IPS-20b (cell line): ENCODE results near the gene RAC3.
A peak's percentile ranks its signal among the peaks of the same experiment; 100 is the strongest.

Source experiments
- H3K27ac ChIP-seq: one replicate; pipeline ENCODE4 v1.5.1; 2013; ENCODE audit warnings: low read length
- H3K27me3 ChIP-seq: 2 replicates; pipeline ENCODE4 v1.6.1; 2013; ENCODE audit warnings: mild to moderate bottlenecking, low read length, inconsistent platforms; ENCODE audit not compliant: insufficient read depth
- H3K36me3 ChIP-seq: 2 replicates; pipeline ENCODE4 v1.6.1; 2013; ENCODE audit warnings: low read depth, mild to moderate bottlenecking, inconsistent platforms, low read length, moderate library complexity; ENCODE audit not compliant: insufficient read depth
- H3K4me1 ChIP-seq: 2 replicates; pipeline ENCODE4 v1.6.1; 2013; ENCODE audit warnings: mild to moderate bottlenecking, control low read depth, inconsistent platforms, low read length, moderate library complexity; ENCODE audit not compliant: insufficient read depth
- H3K4me3 ChIP-seq: 2 replicates; pipeline ENCODE4 v1.5.1; 2013; ENCODE audit warnings: mild to moderate bottlenecking, low read length, inconsistent platforms
- H3K9ac ChIP-seq: 2 replicates; pipeline ENCODE4 v1.6.1; 2013; ENCODE audit warnings: low read depth, mild to moderate bottlenecking, inconsistent platforms, low read length, moderate library complexity
- H3K9me3 ChIP-seq: 2 replicates; pipeline ENCODE4 v1.6.1; 2013; ENCODE audit warnings: mild to moderate bottlenecking, low read depth, low read length, inconsistent platforms; ENCODE audit not compliant: insufficient read depth

RAC3 gene

DNA sequence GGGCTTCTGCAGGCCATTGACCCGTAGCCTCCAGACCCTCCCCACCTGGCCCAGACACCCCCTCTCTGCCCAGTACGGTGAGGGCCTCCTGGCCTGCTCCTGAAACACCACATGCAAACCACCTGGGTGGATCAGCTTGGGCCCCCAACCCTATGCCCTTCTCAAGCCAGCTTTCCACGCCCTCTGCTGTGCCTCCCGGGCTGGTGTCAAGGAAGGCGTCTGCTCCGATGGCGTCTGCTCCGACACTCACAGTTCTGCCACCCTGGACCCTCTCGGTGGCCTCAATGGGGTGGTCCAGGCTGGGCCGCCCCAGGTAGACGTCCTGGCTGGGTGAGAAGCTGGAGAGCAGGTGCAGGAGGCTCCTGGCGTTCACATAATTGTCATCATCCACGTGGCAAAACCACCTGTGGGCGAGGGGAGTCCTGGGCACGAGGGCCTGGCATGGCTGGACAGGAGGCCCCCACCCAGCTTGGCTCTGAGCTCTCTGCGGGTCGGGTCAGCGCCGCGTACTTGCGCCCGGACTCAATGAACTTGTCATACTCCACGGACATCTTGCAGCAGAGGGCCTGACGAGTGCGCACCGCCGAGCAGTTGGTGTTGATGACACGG, 18.8 kb downstream of the RAC3 start:
- Histone ChIP-seq H3K27ac (no peak overlapping the region), H3K4me1 (no peaks in the 10 kb centered on the region), H3K9ac (peak overlapping the region; percentile 37; the same call in 1 of the 2 replicates), H3K36me3 (peaks cover 28% of the 10 kb centered on the region), H3K27me3 (no peaks in the 10 kb centered on the region), H3K9me3 (no peaks in the 10 kb centered on the region), H3K4me3 (peak overlapping the region; percentile 61)

DNA sequence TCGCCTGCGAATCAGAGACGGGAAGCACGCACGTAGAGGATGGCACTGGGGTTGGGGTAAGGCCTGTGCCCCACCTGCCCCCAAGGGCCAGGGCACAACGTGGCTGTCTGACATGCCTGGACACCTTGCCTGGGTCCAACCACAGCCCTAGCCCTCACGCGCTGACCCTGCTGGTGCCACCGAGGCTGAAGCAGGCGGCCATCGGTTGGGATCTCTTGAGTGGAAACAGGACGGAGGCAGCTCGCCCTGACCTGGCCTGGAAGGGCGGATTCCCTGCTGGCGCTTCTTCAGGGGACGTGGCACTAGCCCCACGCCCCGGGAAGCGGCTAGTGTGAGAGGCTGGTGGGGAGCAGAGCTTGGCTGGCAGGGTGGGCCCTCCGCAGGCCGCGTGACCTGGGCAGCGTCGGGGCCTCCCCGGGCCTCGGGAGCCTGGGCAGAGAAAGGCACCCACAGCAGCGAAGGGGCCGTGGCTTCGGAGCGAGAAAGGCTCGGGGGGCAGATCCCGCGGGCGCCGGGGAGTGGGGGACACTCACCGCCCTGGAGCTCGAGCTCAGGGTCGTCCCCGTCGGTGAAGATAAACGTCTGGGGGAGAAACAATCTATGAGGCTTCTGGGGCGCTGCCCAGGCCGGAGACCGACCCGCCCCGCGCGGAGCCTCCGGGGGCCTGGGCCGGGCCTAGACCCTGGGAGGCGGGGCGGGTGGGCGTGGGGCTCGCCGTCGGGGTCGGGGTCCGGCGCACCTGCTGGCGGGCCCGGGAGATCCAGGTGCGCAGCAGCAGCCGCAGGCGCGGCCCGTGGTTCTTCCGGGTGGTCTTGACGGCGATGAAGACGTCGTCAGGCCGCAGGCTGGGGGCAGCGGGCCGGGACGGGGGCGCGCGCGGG, 19.5 kb downstream of the RAC3 start:
- Histone ChIP-seq H3K9me3 (no peaks in the 10 kb centered on the region), H3K27me3 (no peaks in the 10 kb centered on the region), H3K36me3 (peaks cover 33% of the 10 kb centered on the region), H3K4me3 (peak overlapping the region; percentile 61), H3K27ac (no peak overlapping the region), H3K9ac (peak overlapping the region; percentile 37), H3K4me1 (no peaks in the 10 kb centered on the region)

DNA sequence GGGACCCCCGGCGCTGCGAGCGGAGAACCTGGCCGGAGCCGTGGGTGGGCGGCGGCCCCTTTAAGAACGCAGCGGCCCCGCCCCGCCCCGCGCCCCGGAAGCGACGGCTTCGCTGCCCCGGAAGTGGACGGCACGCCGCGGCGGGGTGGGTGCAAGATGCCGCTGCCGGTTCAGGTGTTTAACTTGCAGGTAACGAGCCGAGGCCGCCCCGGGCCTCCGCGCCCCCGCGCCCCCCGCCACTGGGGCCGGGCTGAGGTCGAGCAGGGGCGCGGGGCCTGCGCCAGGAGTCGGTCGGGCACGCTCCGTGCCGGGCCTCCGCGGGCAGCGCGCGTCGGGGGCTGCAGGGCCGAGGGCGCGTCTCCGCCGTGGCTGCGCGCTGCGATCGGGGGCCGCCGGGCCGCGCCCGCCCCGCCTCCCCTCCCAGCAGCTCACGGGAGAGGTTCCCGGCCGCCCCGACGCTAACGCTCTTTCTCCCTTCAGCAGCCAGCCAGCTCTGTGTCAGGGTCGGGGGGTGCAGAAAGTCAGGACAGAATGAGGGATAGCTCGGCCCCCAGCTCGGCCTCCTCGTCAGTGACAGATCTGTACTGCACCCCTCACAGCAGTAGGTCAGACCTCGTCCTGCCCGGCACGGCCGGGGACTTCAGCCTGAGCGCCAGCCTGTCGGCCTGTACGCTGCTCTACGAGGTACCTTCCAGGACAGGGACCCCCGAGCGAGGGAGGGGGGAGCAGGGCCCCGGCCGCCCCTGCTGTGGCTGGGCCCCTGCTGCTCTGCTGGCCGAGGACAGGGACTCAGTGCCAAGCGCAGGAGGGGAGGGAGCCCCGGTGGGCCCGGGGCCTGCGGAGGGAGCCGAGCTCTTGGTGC, 20.5 kb downstream of the RAC3 start, which contains the start of the genes GPS1 and RFNG:
GPS1 (plus strand) TSS at position 123 of the 862 bp plus-strand sequence; CDS start at position 157, 34 bp downstream.
RFNG (minus strand) TSS at position 36 of the 862 bp plus-strand sequence. CDS start 45 bp downstream, outside the sequence.
- Histone ChIP-seq H3K27me3 (no peaks in the 10 kb centered on the region), H3K9me3 (no peaks in the 10 kb centered on the region), H3K36me3 (peaks cover 43% of the 10 kb centered on the region), H3K4me1 (no peaks in the 10 kb centered on the region), H3K9ac (peak within 1 kb of the TSS; percentile 76), H3K4me3 (peak within 1 kb of the TSS; percentile 84), H3K27ac (no peak within 1 kb of the TSS)

- H3K36me3 ChIP-seq: peaks cover 46% of the 10 kb centered on the region
- no peaks in the 10 kb centered on the region for H3K4me1 ChIP-seq
- no peak overlapping the region for H3K27ac ChIP-seq
- peak overlapping the region; percentile 84 for H3K4me3 ChIP-seq
- no peaks in the 10 kb centered on the region for H3K9me3 ChIP-seq
- H3K9ac ChIP-seq: peak overlapping the region; percentile 76
- H3K27me3 ChIP-seq: no peaks in the 10 kb centered on the region
These were observed 21.2 kb downstream of the RAC3 start for GRCh38 chr17:82052638-82053059.

- H3K9ac ChIP-seq: no peak overlapping the region
These were observed 21.7 kb downstream of the RAC3 start for GRCh38 chr17:82053130-82053529.

GRCh38 chr17:82053556-82054263, 22.2 kb downstream of the RAC3 start:
- Histone ChIP-seq H3K27me3 (no peaks in the 10 kb centered on the region), H3K4me1 (no peaks in the 10 kb centered on the region), H3K9ac (no peak overlapping the region)

More at GRCh38 chr17:82053130-82053529, 21.7 kb downstream of the RAC3 start:
- peaks cover 46% of the 10 kb centered on the region for H3K36me3 ChIP-seq
- H3K4me3 ChIP-seq: peak overlapping the region; percentile 84; the same call in 1 of the 2 replicates
- H3K9me3 ChIP-seq: no peaks in the 10 kb centered on the region
- H3K4me1 ChIP-seq: no peaks in the 10 kb centered on the region
- H3K27ac ChIP-seq: no peak overlapping the region
- no peaks in the 10 kb centered on the region for H3K27me3 ChIP-seq

GRCh38 chr17:82054351-82055022, 23.0 kb downstream of the RAC3 start:
- no peak overlapping the region for H3K27ac ChIP-seq
- no peaks in the 10 kb centered on the region for H3K27me3 ChIP-seq
- no peak overlapping the region for H3K4me3 ChIP-seq
- no peaks in the 10 kb centered on the region for H3K4me1 ChIP-seq
- H3K9me3 ChIP-seq: no peaks in the 10 kb centered on the region
- H3K9ac ChIP-seq: no peak overlapping the region
- peaks cover 56% of the 10 kb centered on the region for H3K36me3 ChIP-seq

More at GRCh38 chr17:82053556-82054263, 22.2 kb downstream of the RAC3 start:
- H3K4me3 ChIP-seq: no peak overlapping the region
- no peaks in the 10 kb centered on the region for H3K9me3 ChIP-seq
- H3K27ac ChIP-seq: no peak overlapping the region
- peaks cover 52% of the 10 kb centered on the region for H3K36me3 ChIP-seq

- Histone ChIP-seq H3K27me3 (no peaks in the 10 kb centered on the region), H3K9ac (no peak overlapping the region), H3K4me3 (no peak overlapping the region), H3K9me3 (no peaks in the 10 kb centered on the region), H3K4me1 (no peaks in the 10 kb centered on the region), H3K36me3 (peaks cover 56% of the 10 kb centered on the region), H3K27ac (no peak overlapping the region)
These were observed 23.8 kb downstream of the RAC3 start for GRCh38 chr17:82055023-82055964.

- H3K27me3 ChIP-seq: no peaks in the 10 kb centered on the region
- H3K4me1 ChIP-seq: no peaks in the 10 kb centered on the region
- no peaks in the 10 kb centered on the region for H3K9me3 ChIP-seq
- H3K27ac ChIP-seq: no peak overlapping the region
- no peak overlapping the region for H3K4me3 ChIP-seq
- H3K9ac ChIP-seq: no peak overlapping the region
- H3K36me3 ChIP-seq: peaks cover 64% of the 10 kb centered on the region
These were observed 24.7 kb downstream of the RAC3 start for GRCh38 chr17:82055965-82056728.
